HCT116 (cell line): ENCODE data around the gene GNAI1. TPM values are rescaled to one million over a fixed set of nuclear protein-coding genes. Genes with fewer than 3 reads are reported as not detected.
A peak's percentile ranks its signal among the peaks of the same experiment; 100 is the strongest.

Experiments
- ATAC-seq: fragments of 200-7000 bp; cut with Tn5 transposase; 2 replicates; pipeline ENCODE4 v1.9.1; 2020; ENCODE audit warnings: mild to moderate bottlenecking, moderate library complexity
- BruUV-seq: library from RNA; stranded (reverse); fragments of 400-500 nt; replicated peaks from 2 replicates; lab custom pipeline; 2021; lab: Mats Ljungman, UMichigan
- CTCF ChIA-PET: fragments of 300-600 bp; sonication (Branson Sonifier 250); formaldehyde crosslinking; loops from one replicate; lab custom pipeline; 2021; ENCODE audit warnings: antibody characterized with exemption; lab: Charles Lee
- POLR2A ChIA-PET: fragments of 300-600, 350-600 bp; sonication (Branson Sonifier 250); formaldehyde crosslinking; loops from one replicate; lab custom pipeline; 2021; ENCODE audit warnings: antibody characterized with exemption; lab: Charles Lee
- RAD21 ChIA-PET, 2 experiments: fragments of 300-600 bp; sonication (Branson Sonifier 250); formaldehyde crosslinking; loops; one replicate each; lab custom pipeline; 2023; ENCODE audit warnings: low total read pairs in 2 of 2; ENCODE audit not compliant: uncharacterized antibody in 2 of 2, unreplicated experiment in 2 of 2, low non-redundant PET in 1 of 2; lab: Charles Lee
- DNase-seq: peaks from one replicate; pipeline ENCODE4 v3.0.0-alpha.2; 2010; ENCODE audit warnings: low read depth, low spot score
- H2AFZ ChIP-seq: fragments of 200-600 bp; shearing (Covaris generic), sonication (generic); 2 replicates; pipeline ENCODE4 v1.6.1; 2017; ENCODE audit warnings: low read depth, mixed run types, mixed read lengths, antibody characterized with exemption, low read length; ENCODE audit not compliant: poor library complexity, severe bottlenecking
- H3K27ac ChIP-seq: 2 replicates; pipeline ENCODE4 v1.5.1; 2012; ENCODE audit warnings: low read depth, low read length
- H3K27me3 ChIP-seq: fragments of 200-600 bp; sonication (generic); 2 replicates; pipeline ENCODE4 v1.6.1; 2016; ENCODE audit warnings: mixed run types, low read length, mixed read lengths; ENCODE audit not compliant: insufficient read depth
- H3K36me3 ChIP-seq, 2 experiments: fragments of 200-500 bp in 1 of 2; fragments of 200-600 bp in 1 of 2; sonication (Bioruptor generic) in 1 of 2; sonication (generic) in 1 of 2; 2 replicates each; pipeline versions ENCODE4 v1.5.1 to v1.6.1; 2014 to 2016; ENCODE audit warnings: low read length in 2 of 2, inconsistent platforms in 1 of 2, mixed read lengths in 1 of 2, mixed run types in 1 of 2; ENCODE audit not compliant: insufficient read depth in 2 of 2, control insufficient read depth in 1 of 2
- H3K4me1 ChIP-seq, 2 experiments: fragments of 200-600 bp in 1 of 2; sonication (generic) in 1 of 2; 2 replicates each; pipeline versions ENCODE4 v1.5.1 to v1.6.1; 2012 to 2017; ENCODE audit warnings: low read length in 2 of 2, inconsistent platforms in 1 of 2, mild to moderate bottlenecking in 1 of 2, mixed read lengths in 1 of 2, mixed run types in 1 of 2, moderate library complexity in 1 of 2; ENCODE audit not compliant: insufficient read depth in 2 of 2, control insufficient read depth in 1 of 2
- H3K4me2 ChIP-seq: fragments of 200-600 bp; sonication (generic); 2 replicates; pipeline ENCODE4 v1.6.1; 2017; ENCODE audit warnings: mixed run types, low read length, mixed read lengths
- H3K4me3 ChIP-seq, 2 experiments: fragments of 200-600 bp in 1 of 2; sonication (generic) in 1 of 2; replicated peaks in 1 of 2; 2 replicates each; pipeline ENCODE4 v1.5.1; 2011 to 2016; ENCODE audit warnings: low read length in 2 of 2, control low read depth in 1 of 2, low read depth in 1 of 2, mild to moderate bottlenecking in 1 of 2, mixed read lengths in 1 of 2, mixed run types in 1 of 2
- H3K79me2 ChIP-seq: fragments of 200-600 bp; sonication (generic); 2 replicates; pipeline ENCODE4 v1.6.1; 2017; ENCODE audit warnings: mild to moderate bottlenecking, mixed run types, low read length, moderate library complexity, mixed read lengths; ENCODE audit not compliant: insufficient read depth
- H3K9ac ChIP-seq: fragments of 200-600 bp; sonication (generic); 2 replicates; pipeline ENCODE4 v1.6.1; 2016; ENCODE audit warnings: low read length, mixed read lengths
- H3K9me2 ChIP-seq: fragments of 200-600 bp; sonication (generic), shearing (Covaris generic); 2 replicates; pipeline ENCODE4 v1.6.1; 2017; ENCODE audit warnings: mixed run types, mild to moderate bottlenecking, moderate library complexity; ENCODE audit not compliant: insufficient read depth
- H3K9me3 ChIP-seq, 2 experiments: fragments of 200-500 bp in 1 of 2; fragments of 200-600 bp in 1 of 2; sonication (Bioruptor generic) in 1 of 2; sonication (generic) in 1 of 2; 2 replicates each; pipeline ENCODE4 v1.6.1; 2014 to 2017; ENCODE audit warnings: low read length in 2 of 2, mixed read lengths in 2 of 2, inconsistent platforms in 1 of 2, low read depth in 1 of 2, mild to moderate bottlenecking in 1 of 2, mixed run types in 1 of 2, moderate library complexity in 1 of 2; ENCODE audit not compliant: control insufficient read depth in 1 of 2, insufficient read depth in 1 of 2
- H4K20me1 ChIP-seq: fragments of 200-600 bp; sonication (generic), shearing (Covaris generic); 2 replicates; pipeline ENCODE4 v1.6.1; 2017; ENCODE audit warnings: mixed run types, mild to moderate bottlenecking, moderate library complexity; ENCODE audit not compliant: insufficient read depth
- CBX3 ChIP-seq: IDR thresholded peaks from 2 replicates; pipeline ENCODE4 v1.6.1; 2012; ENCODE audit warnings: low read depth
- MAX ChIP-seq: IDR thresholded peaks from 2 replicates; pipeline ENCODE4 v1.6.1; 2012
- POLR2AphosphoS5 ChIP-seq: IDR thresholded peaks from 2 replicates; pipeline ENCODE4 v1.6.1; 2011; ENCODE audit warnings: mild to moderate bottlenecking, low read depth, low read length, moderate library complexity
- RAD21 ChIP-seq: IDR thresholded peaks from 2 replicates; pipeline ENCODE4 v1.6.1; 2012; ENCODE audit warnings: low read depth, mild to moderate bottlenecking
- SRF ChIP-seq: IDR thresholded peaks from 2 replicates; pipeline ENCODE4 v1.6.1; 2012; ENCODE audit warnings: low read depth
- ZNF274 ChIP-seq: fragments of 200-500 bp; sonication (Bioruptor generic); IDR thresholded peaks from 2 replicates; pipeline ENCODE4 v1.6.1; 2014; ENCODE audit warnings: mild to moderate bottlenecking, low read depth, low read length, inconsistent platforms
- intact Hi-C: fragments of 100-400 bp; cut with micrococcal nuclease; formaldehyde crosslinking; loops from 2 replicates; pipeline ENCODE4 v1.10.0; 2022
- total RNA-seq: library from RNA; stranded (reverse); gene quantifications from one replicate; pipeline ENCODE4 v1.2.1, GENCODE V29; 2021; ENCODE audit not compliant: unreplicated experiment
- TF ChIP-seq, protein P1 (sequence below): IDR thresholded peaks from 2 replicates; pipeline ENCODE4 v1.6.1; 2012; ENCODE audit warnings: low read depth
- TF ChIP-seq, protein P2 (sequence below), 3 experiments: fragments of 200-600 bp in 1 of 3; sonication (generic) in 1 of 3; IDR thresholded peaks in 2 of 3; conservative IDR thresholded peaks in 1 of 3; 2 replicates each; pipeline ENCODE4 v1.5.1; 2012 to 2017; ENCODE audit warnings: low read depth in 2 of 3, low read length in 2 of 3, antibody characterized with exemption in 1 of 3, borderline replicate concordance in 1 of 3, control low read depth in 1 of 3, mild to moderate bottlenecking in 1 of 3, mixed read lengths in 1 of 3, mixed run types in 1 of 3, moderate library complexity in 1 of 3; ENCODE audit not compliant: insufficient read depth in 1 of 3

Gene GNAI1
- total RNA-seq, 1 experiment from 2014 or later = 148 TPM

- DNase-seq (no peak), ATAC-seq (no peak)
- Histone ChIP-seq H3K9me2 (no peaks in the 10 kb centered on the region), H2AFZ (peak overlapping the region; percentile 50), H3K79me2 (peaks cover 39% of the 10 kb centered on the region), H3K4me2 (peak overlapping the region; percentile 82), H3K36me3 (no peaks in the 10 kb centered on the region), H3K4me3 (peak overlapping the region in 1 of 2 experiments; percentile 95; a peak in 3 of 4 replicates), H3K4me1 (peaks cover 31 to 42% of the 10 kb centered on the region in 2 experiments), H3K9ac (peak overlapping the region; percentile 95), H3K27ac (peak overlapping the region; percentile 98), H3K9me3 (no peaks in the 10 kb centered on the region), H3K27me3 (no peaks in the 10 kb centered on the region), H4K20me1 (peaks cover 4% of the 10 kb centered on the region; the same call in 1 of the 2 replicates)
- ChIA-PET RAD21 (interaction anchor here (0.6 to 1.0 kb wide), 5 partner anchors 26 to 259 kb away, joined by 3 to 7 read pairs (median 4); no protein-coding TSS in a partner anchor), CTCF (interaction anchor here (1.0 to 2.2 kb wide), 7 partner anchors 12 to 320 kb away, joined by 3 to 15 read pairs (median 4); no protein-coding TSS in a partner anchor), POLR2A (interaction anchor here (0.8 to 1.6 kb wide), 2 partner anchors 10 to 143 kb away, joined by 3 to 6 read pairs; no protein-coding TSS in a partner anchor)
- BruUV-seq = no TSS peak
- TF ChIP-seq ZNF274 (no peak), RAD21 (peak; percentile 52), CBX3 (peak; percentile 21; the same call in 1 of the 2 replicates), MAX (no peak), SRF (0 out of 2 replicates have a peak, but pooled peaks have one; percentile 2), POLR2AphosphoS5 (no peak)
- TF ChIP-seq, protein P1, sequence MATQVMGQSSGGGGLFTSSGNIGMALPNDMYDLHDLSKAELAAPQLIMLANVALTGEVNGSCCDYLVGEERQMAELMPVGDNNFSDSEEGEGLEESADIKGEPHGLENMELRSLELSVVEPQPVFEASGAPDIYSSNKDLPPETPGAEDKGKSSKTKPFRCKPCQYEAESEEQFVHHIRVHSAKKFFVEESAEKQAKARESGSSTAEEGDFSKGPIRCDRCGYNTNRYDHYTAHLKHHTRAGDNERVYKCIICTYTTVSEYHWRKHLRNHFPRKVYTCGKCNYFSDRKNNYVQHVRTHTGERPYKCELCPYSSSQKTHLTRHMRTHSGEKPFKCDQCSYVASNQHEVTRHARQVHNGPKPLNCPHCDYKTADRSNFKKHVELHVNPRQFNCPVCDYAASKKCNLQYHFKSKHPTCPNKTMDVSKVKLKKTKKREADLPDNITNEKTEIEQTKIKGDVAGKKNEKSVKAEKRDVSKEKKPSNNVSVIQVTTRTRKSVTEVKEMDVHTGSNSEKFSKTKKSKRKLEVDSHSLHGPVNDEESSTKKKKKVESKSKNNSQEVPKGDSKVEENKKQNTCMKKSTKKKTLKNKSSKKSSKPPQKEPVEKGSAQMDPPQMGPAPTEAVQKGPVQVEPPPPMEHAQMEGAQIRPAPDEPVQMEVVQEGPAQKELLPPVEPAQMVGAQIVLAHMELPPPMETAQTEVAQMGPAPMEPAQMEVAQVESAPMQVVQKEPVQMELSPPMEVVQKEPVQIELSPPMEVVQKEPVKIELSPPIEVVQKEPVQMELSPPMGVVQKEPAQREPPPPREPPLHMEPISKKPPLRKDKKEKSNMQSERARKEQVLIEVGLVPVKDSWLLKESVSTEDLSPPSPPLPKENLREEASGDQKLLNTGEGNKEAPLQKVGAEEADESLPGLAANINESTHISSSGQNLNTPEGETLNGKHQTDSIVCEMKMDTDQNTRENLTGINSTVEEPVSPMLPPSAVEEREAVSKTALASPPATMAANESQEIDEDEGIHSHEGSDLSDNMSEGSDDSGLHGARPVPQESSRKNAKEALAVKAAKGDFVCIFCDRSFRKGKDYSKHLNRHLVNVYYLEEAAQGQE = no peak
- TF ChIP-seq, protein P2, sequence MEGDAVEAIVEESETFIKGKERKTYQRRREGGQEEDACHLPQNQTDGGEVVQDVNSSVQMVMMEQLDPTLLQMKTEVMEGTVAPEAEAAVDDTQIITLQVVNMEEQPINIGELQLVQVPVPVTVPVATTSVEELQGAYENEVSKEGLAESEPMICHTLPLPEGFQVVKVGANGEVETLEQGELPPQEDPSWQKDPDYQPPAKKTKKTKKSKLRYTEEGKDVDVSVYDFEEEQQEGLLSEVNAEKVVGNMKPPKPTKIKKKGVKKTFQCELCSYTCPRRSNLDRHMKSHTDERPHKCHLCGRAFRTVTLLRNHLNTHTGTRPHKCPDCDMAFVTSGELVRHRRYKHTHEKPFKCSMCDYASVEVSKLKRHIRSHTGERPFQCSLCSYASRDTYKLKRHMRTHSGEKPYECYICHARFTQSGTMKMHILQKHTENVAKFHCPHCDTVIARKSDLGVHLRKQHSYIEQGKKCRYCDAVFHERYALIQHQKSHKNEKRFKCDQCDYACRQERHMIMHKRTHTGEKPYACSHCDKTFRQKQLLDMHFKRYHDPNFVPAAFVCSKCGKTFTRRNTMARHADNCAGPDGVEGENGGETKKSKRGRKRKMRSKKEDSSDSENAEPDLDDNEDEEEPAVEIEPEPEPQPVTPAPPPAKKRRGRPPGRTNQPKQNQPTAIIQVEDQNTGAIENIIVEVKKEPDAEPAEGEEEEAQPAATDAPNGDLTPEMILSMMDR (IDR thresholded peaks at IDR 0.05 in 2 of 3, conservative IDR thresholded peaks at IDR 0.05 in 1 of 3; ENCODE audit: borderline replicate concordance in 1 of 3, insufficient read depth in 1 of 3, low read depth in 2 of 3, low read length in 2 of 3) = peak; percentile 6 to 29 (median 9); a peak in 2 of 6 replicates
- intact Hi-C loops = loop anchor here (2.0 to 5.0 kb wide), 2 partner anchors 36 to 259 kb away; no protein-coding TSS in a partner anchor
Measured at GRCh38 chr7:80133361-80134114, 1.1 kb upstream of the GNAI1 start.
